Esophagus squamous epithelium (tissue), 5 donors: ENCODE data around the gene SEPHS1. TPM values are rescaled to one million over a fixed set of nuclear protein-coding genes. Genes with fewer than 3 reads are reported as not detected.

Experiments
- DNase-seq: peaks from one replicate; lab custom pipeline; 2025; lab: John Stamatoyannopoulos, UW
- H3K27ac ChIP-seq, 4 donors: fragments of 200-600 bp; sonication (generic); one replicate each; pipeline ENCODE4 v1.5.1; 2016 to 2019; ENCODE audit warnings: mild to moderate bottlenecking in 1 of 4
- H3K27me3 ChIP-seq, 4 donors: fragments of 200-600 bp; sonication (generic); 1 replicate in 3 of 4; 2 replicates in 1 of 4; pipeline versions ENCODE4 v1.5.1 to v1.6.0; 2017 to 2021; ENCODE audit warnings: antibody characterized with exemption in 1 of 4
- H3K36me3 ChIP-seq, 3 donors: fragments of 200-600 bp; sonication (generic); one replicate each; pipeline ENCODE4 v1.5.1; 2016 to 2019
- H3K4me1 ChIP-seq, 3 donors: fragments of 200-600 bp; sonication (generic); one replicate each; pipeline ENCODE4 v1.5.1; 2017 to 2019
- H3K4me3 ChIP-seq, 4 donors: fragments of 200-600 bp; sonication (generic); 1 replicate in 3 of 4; 2 replicates in 1 of 4; pipeline ENCODE4 v1.5.1; 2016 to 2019; ENCODE audit warnings: mild to moderate bottlenecking in 2 of 4, moderate library complexity in 1 of 4
- H3K9me3 ChIP-seq, 3 donors: fragments of 200-600 bp; sonication (generic); one replicate each; pipeline ENCODE4 v1.5.1; 2016 to 2019
- CTCF ChIP-seq, 6 experiments: fragments of 450-650 bp in 4 of 6; fragments of 200-600 bp in 2 of 6; sonication (generic) in 2 of 6; IDR thresholded peaks; one replicate each; pipeline ENCODE4 v1.5.1; 2016 to 2019; ENCODE audit warnings: antibody characterized with exemption in 6 of 6, mild to moderate bottlenecking in 4 of 6, moderate library complexity in 4 of 6
- POLR2A ChIP-seq, 4 donors: fragments of 450-650 bp; IDR thresholded peaks; one replicate each; pipeline ENCODE4 v1.6.1; 2017; ENCODE audit warnings: antibody characterized with exemption in 4 of 4, mild to moderate bottlenecking in 4 of 4, moderate library complexity in 3 of 4
- WGBS, 2 donors: methylation state at CpG; one replicate each; pipeline ENCODE4 v1.1.5; 2018; 5-methylcytosine and 5-hydroxymethylcytosine counted together
- intact Hi-C: fragments of 100-400 bp; cut with DNase I; formaldehyde crosslinking; loops from one replicate; pipeline ENCODE4 v1.15.0; 2022
- total RNA-seq, 4 donors: library from RNA; depleted of rRNA; stranded (reverse); fragments of >200 nt; gene quantifications; one replicate each; pipeline ENCODE4 v1.1.0, GENCODE V29; 2016
- donor health status: DM: yes; HTN: yes; CAD: no.

Gene SEPHS1
- total RNA-seq, 4 donors from 2014 or later = 14.5 to 30.9 (median 26.2) TPM

- Histone ChIP-seq H3K36me3 (no peaks in the 10 kb centered on the region), H3K9me3 (no peaks in the 10 kb centered on the region), H3K27ac (no peak overlapping the region), H3K4me3 (no peak overlapping the region), H3K27me3 (peaks cover 0 to 20% (median 0%) of the 10 kb centered on the region in 4 donors), H3K4me1 (no peaks in the 10 kb centered on the region)
- intact Hi-C loops = no loop called here
- no peak for DNase-seq
- TF ChIP-seq POLR2A (IDR thresholded peaks at IDR 0.05) (no peak), CTCF (IDR thresholded peaks at IDR 0.05) (no peak)
- WGBS, 2 donors = 73 to 88% methylated on average over 2 of the region's 2 CpGs
These were observed 27.7 kb upstream of the SEPHS1 start for GRCh38 chr10:13375791-13376190.

- Histone ChIP-seq H3K4me1 (no peaks in the 10 kb centered on the region), H3K4me3 (no peak overlapping the region), H3K27me3 (peaks cover 0 to 11% (median 0%) of the 10 kb centered on the region in 4 donors), H3K27ac (no peak overlapping the region), H3K36me3 (no peaks in the 10 kb centered on the region), H3K9me3 (no peaks in the 10 kb centered on the region)
- intact Hi-C loops = loop anchor here (5.0 kb wide), 1 partner anchor 64 kb away; no protein-coding TSS in a partner anchor
- 68 to 85% methylated on average over 2 of the region's 2 CpGs for WGBS, 2 donors
- TF ChIP-seq POLR2A (IDR thresholded peaks at IDR 0.05) = no peak
- no peak for TF ChIP-seq CTCF (IDR thresholded peaks at IDR 0.05)
- no peak for DNase-seq
These were observed 25.6 kb upstream of the SEPHS1 start for GRCh38 chr10:13373644-13374043.

GRCh38 chr10:13372524-13372923 lies 24.4 kb upstream of the SEPHS1 start:
- peaks cover 0 to 2% (median 0%) of the 10 kb centered on the region in 4 donors for H3K27me3 ChIP-seq
- no peaks in the 10 kb centered on the region for H3K4me1 ChIP-seq
- no peak for DNase-seq
- H3K9me3 ChIP-seq = no peaks in the 10 kb centered on the region
- H3K4me3 ChIP-seq = no peak overlapping the region
- WGBS, 2 donors = 83 to 89% methylated on average over 5 of the region's 5 CpGs
- H3K36me3 ChIP-seq = no peaks in the 10 kb centered on the region
- intact Hi-C loops = loop anchor here (5.0 kb wide), 1 partner anchor 65 kb away; no protein-coding TSS in a partner anchor
- no peak overlapping the region for H3K27ac ChIP-seq
- TF ChIP-seq CTCF (IDR thresholded peaks at IDR 0.05) (no peak), POLR2A (IDR thresholded peaks at IDR 0.05) (no peak)

GRCh38 chr10:13371897-13372470 lies 23.9 kb upstream of the SEPHS1 start:
- Histone ChIP-seq H3K27ac (no peak overlapping the region), H3K36me3 (no peaks in the 10 kb centered on the region), H3K4me3 (no peak overlapping the region), H3K27me3 (no peaks in the 10 kb centered on the region), H3K9me3 (no peaks in the 10 kb centered on the region), H3K4me1 (no peaks in the 10 kb centered on the region)
- TF ChIP-seq CTCF (IDR thresholded peaks at IDR 0.05) (peak; percentile 73 to 96 (median 91)), POLR2A (IDR thresholded peaks at IDR 0.05) (no peak)
- intact Hi-C loops = loop anchor here (5.0 kb wide), 1 partner anchor 65 kb away; no protein-coding TSS in a partner anchor
- 17 to 20% methylated on average over 6 of the region's 6 CpGs for WGBS, 2 donors
- DNase-seq = peak; percentile 4

GRCh38 chr10:13366891-13367290 lies 18.8 kb upstream of the SEPHS1 start:
- Histone ChIP-seq H3K27me3 (no peaks in the 10 kb centered on the region), H3K4me3 (no peak overlapping the region), H3K4me1 (no peaks in the 10 kb centered on the region), H3K36me3 (no peaks in the 10 kb centered on the region), H3K9me3 (no peaks in the 10 kb centered on the region), H3K27ac (no peak overlapping the region)
- WGBS, 2 donors = 70 to 80% methylated on average over 1 to 4 of the region's 4 CpGs
- DNase-seq = no peak
- intact Hi-C loops = no loop called here
- no peak for TF ChIP-seq POLR2A (IDR thresholded peaks at IDR 0.05)
- no peak for TF ChIP-seq CTCF (IDR thresholded peaks at IDR 0.05)
